Stomach (tissue), 9 donors: ENCODE results near the gene COL8A2. TPM values are rescaled to one million over a fixed set of nuclear protein-coding genes. Genes with fewer than 3 reads are reported as not detected.

ENCODE experiments used
- DNase-seq, 2 donors: peaks; one replicate each; pipeline versions ENCODE4 v3.0.0 to v3.0.0-alpha.2; 2013 to 2019
- H3K27ac ChIP-seq, 5 donors: fragments of 200-600 bp in 4 of 5; sonication (generic) in 4 of 5; one replicate each; pipeline ENCODE4 v1.5.1; 2013 to 2019; ENCODE audit warnings: mild to moderate bottlenecking in 1 of 5, moderate library complexity in 1 of 5
- H3K27me3 ChIP-seq, 3 donors: fragments of 200-600 bp; sonication (generic); one replicate each; pipeline ENCODE4 v1.5.1; 2017 to 2019; ENCODE audit warnings: mixed run types in 1 of 3
- H3K36me3 ChIP-seq, 4 donors: fragments of 200-600 bp; sonication (generic); 1 replicate in 3 of 4; 2 replicates in 1 of 4; pipeline ENCODE4 v1.5.1; 2016 to 2019
- H3K4me1 ChIP-seq, 4 donors: fragments of 200-600 bp; sonication (generic); one replicate each; pipeline ENCODE4 v1.5.1; 2016 to 2019
- H3K4me3 ChIP-seq, 4 donors: fragments of 200-600 bp; sonication (generic) in 3 of 4; one replicate each; pipeline ENCODE4 v1.5.1; 2016 to 2019; ENCODE audit warnings: mild to moderate bottlenecking in 1 of 4
- H3K9me3 ChIP-seq, 4 donors: fragments of 200-600 bp; sonication (generic); one replicate each; pipeline ENCODE4 v1.5.1; 2016 to 2019
- CTCF ChIP-seq, 7 experiments: fragments of 450-650 bp in 4 of 7; fragments of 200-600 bp in 3 of 7; sonication (generic) in 3 of 7; IDR thresholded peaks; one replicate each; pipeline ENCODE4 v1.5.1; 2016 to 2019; ENCODE audit warnings: antibody characterized with exemption in 7 of 7, control low read depth in 2 of 7, mild to moderate bottlenecking in 1 of 7
- EP300 ChIP-seq: sonication (generic); formaldehyde crosslinking; IDR thresholded peaks from one replicate; pipeline ENCODE4 v1.6.1; 2017; ENCODE audit warnings: antibody characterized with exemption
- POLR2A ChIP-seq, 4 donors: fragments of 450-650 bp; IDR thresholded peaks; one replicate each; pipeline ENCODE4 v1.6.1; 2016; ENCODE audit warnings: antibody characterized with exemption in 4 of 4, control low read depth in 2 of 4, mild to moderate bottlenecking in 1 of 4, moderate library complexity in 1 of 4
- POLR2AphosphoS5 ChIP-seq, 3 donors: sonication (generic); formaldehyde crosslinking; IDR thresholded peaks; one replicate each; pipeline ENCODE4 v1.6.1; 2016; ENCODE audit warnings: antibody characterized with exemption in 3 of 3
- WGBS, 5 donors: extraction: QIAGEN DNeasy Blood & Tissue Kit in 3 of 5; methylation state at CpG; one replicate each; pipeline versions ENCODE4 v1.1.5 to v1.1.7; 2013 to 2018; 5-methylcytosine and 5-hydroxymethylcytosine counted together
- intact Hi-C: fragments of 100-400 bp; cut with DNase I; formaldehyde crosslinking; loops from one replicate; pipeline ENCODE4 v1.15.1; 2023; ENCODE audit warnings: low total_unique reads
- polyA plus RNA-seq, 3 donors: library from polyadenylated mRNA; stranded (reverse); fragments of 200-250 nt; gene quantifications; one replicate each; pipeline ENCODE4 v1.2.3, GENCODE V29; 2013
- total RNA-seq, 5 donors: library from RNA; depleted of rRNA; stranded (reverse); fragments of >200 nt; gene quantifications; one replicate each; pipeline versions ENCODE4 v1.1.0 to v1.2.3, GENCODE V29; 2014 to 2016
- donor health status: healthy with polysubstance abuse.
- donor health status: Bipolar disorder and iron deficiency.
- donor health status: healthy.

COL8A2 gene
- total and polyA plus RNA-seq, 8 donors: 0.92 to 19.2 (median 4.3) TPM

GRCh38 chr1:36108314-36108713 is 16.7 kb downstream of the COL8A2 start:
- no peaks in the 10 kb centered on the region for H3K27me3 ChIP-seq
- peaks cover 0 to 25% (median 3%) of the 10 kb centered on the region in 4 donors for H3K4me1 ChIP-seq
- peak overlapping the region in 1 of 5 donors; percentile 48 for H3K27ac ChIP-seq
- no peaks in the 10 kb centered on the region for H3K36me3 ChIP-seq
- no peak for DNase-seq
- no peak overlapping the region for H3K4me3 ChIP-seq
- TF ChIP-seq CTCF (IDR thresholded peaks at IDR 0.05): no peak
- no peak for TF ChIP-seq EP300
- TF ChIP-seq POLR2A (IDR thresholded peaks at IDR 0.05): no peak
- no peak for TF ChIP-seq POLR2AphosphoS5 (IDR thresholded peaks at IDR 0.05)
- WGBS, 5 donors: 82 to 87% (median 84%) methylated on average over 12 to 14 of the region's 14 CpGs
- intact Hi-C loops: loop anchor here (10.0 kb wide), 1 partner anchor 306 kb away; no protein-coding TSS in a partner anchor
- no peaks in the 10 kb centered on the region for H3K9me3 ChIP-seq

- TF ChIP-seq CTCF (IDR thresholded peaks at IDR 0.05) (no peak), POLR2A (IDR thresholded peaks at IDR 0.05) (no peak), POLR2AphosphoS5 (IDR thresholded peaks at IDR 0.05) (no peak), EP300 (no peak)
- DNase-seq: no peak
These were observed 17.6 kb downstream of the COL8A2 start for GRCh38 chr1:36107394-36107793.

GRCh38 chr1:36106269-36106668 is 18.8 kb downstream of the COL8A2 start:
- H3K36me3 ChIP-seq: no peaks in the 10 kb centered on the region
- intact Hi-C loops: loop anchor here (10.0 kb wide), 1 partner anchor 309 kb away; no protein-coding TSS in a partner anchor
- WGBS, 5 donors: 43 to 55% (median 48%) methylated on average over 5 of the region's 5 CpGs

More at GRCh38 chr1:36107394-36107793, 17.6 kb downstream of the COL8A2 start:
- Histone ChIP-seq H3K4me1 (peaks cover 0 to 25% (median 3%) of the 10 kb centered on the region in 4 donors), H3K9me3 (no peaks in the 10 kb centered on the region), H3K4me3 (no peak overlapping the region), H3K27me3 (no peaks in the 10 kb centered on the region), H3K36me3 (no peaks in the 10 kb centered on the region), H3K27ac (peak overlapping the region in 1 of 5 donors; percentile 48)
- intact Hi-C loops: loop anchor here (10.0 kb wide), 1 partner anchor 307 kb away; no protein-coding TSS in a partner anchor
- WGBS, 5 donors: 78 to 86% (median 86%) methylated on average over 9 of the region's 9 CpGs

GRCh38 chr1:36101546-36101945 is 23.5 kb downstream of the COL8A2 start:
- H3K27me3 ChIP-seq: no peaks in the 10 kb centered on the region

More at GRCh38 chr1:36106269-36106668, 18.8 kb downstream of the COL8A2 start:
- Histone ChIP-seq H3K27me3 (no peaks in the 10 kb centered on the region), H3K4me3 (no peak overlapping the region), H3K9me3 (no peaks in the 10 kb centered on the region), H3K4me1 (peaks cover 0 to 25% (median 3%) of the 10 kb centered on the region in 4 donors), H3K27ac (peak overlapping the region in 1 of 5 donors; percentile 48)
- no peak for DNase-seq
- no peak for TF ChIP-seq CTCF (IDR thresholded peaks at IDR 0.05)
- no peak for TF ChIP-seq POLR2A (IDR thresholded peaks at IDR 0.05)
- TF ChIP-seq EP300: no peak

More at GRCh38 chr1:36101546-36101945, 23.5 kb downstream of the COL8A2 start:
- intact Hi-C loops: loop anchor here (10.0 kb wide), 1 partner anchor 313 kb away; no protein-coding TSS in a partner anchor
- Histone ChIP-seq H3K36me3 (peaks cover 0 to 7% (median 3%) of the 10 kb centered on the region in 4 donors), H3K9me3 (no peaks in the 10 kb centered on the region), H3K4me1 (peaks cover 10 to 20% (median 13%) of the 10 kb centered on the region in 4 donors), H3K27ac (no peak overlapping the region), H3K4me3 (no peak overlapping the region)
- TF ChIP-seq EP300: no peak
- TF ChIP-seq CTCF (IDR thresholded peaks at IDR 0.05): no peak
- TF ChIP-seq POLR2A (IDR thresholded peaks at IDR 0.05): no peak
- no peak for TF ChIP-seq POLR2AphosphoS5 (IDR thresholded peaks at IDR 0.05)
- DNase-seq: no peak
- WGBS, 5 donors: 93 to 98% (median 95%) methylated on average over 5 of the region's 5 CpGs
